Type B pancreatic cell (in vitro differentiated cells): ENCODE results near the gene KRT7. TPM values are rescaled to one million over a fixed set of nuclear protein-coding genes. Genes with fewer than 3 reads are reported as not detected.

ENCODE experiments used
- DNase-seq: peaks from one replicate; pipeline ENCODE4 v3.0.0; 2021; ENCODE audit warnings: mixed read lengths; ENCODE audit not compliant: unreplicated experiment; ENCODE audit errors: extremely low spot score
- H3K27ac Mint-ChIP-seq: 2 replicates; pipeline ENCODE4 v1.8.0; 2021; ENCODE audit warnings: mild to moderate bottlenecking, mixed read lengths
- H3K27me3 Mint-ChIP-seq: 2 replicates; pipeline ENCODE4 v1.8.0; 2021; ENCODE audit warnings: mixed read lengths
- H3K36me3 Mint-ChIP-seq: 2 replicates; pipeline ENCODE4 v1.8.0; 2021; ENCODE audit warnings: mixed read lengths
- H3K4me1 Mint-ChIP-seq: one replicate; pipeline ENCODE4 v1.8.0; 2021; ENCODE audit warnings: mixed read lengths; ENCODE audit not compliant: unreplicated experiment
- H3K4me3 Mint-ChIP-seq: 2 replicates; pipeline ENCODE4 v1.8.0; 2021; ENCODE audit warnings: mild to moderate bottlenecking, mixed read lengths
- H3K9me3 Mint-ChIP-seq: 2 replicates; pipeline ENCODE4 v1.8.0; 2021; ENCODE audit warnings: mixed read lengths
- CTCF ChIP-seq: fragments of 200-600 bp; sonication (generic); conservative IDR thresholded peaks from 2 replicates; pipeline ENCODE4 v1.5.0; 2021; ENCODE audit warnings: antibody characterized with exemption, mild to moderate bottlenecking
- total RNA-seq: library from RNA; stranded (reverse); gene quantifications from 2 replicates; pipeline ENCODE4 v1.2.1, GENCODE V29; 2021; ENCODE audit warnings: low replicate concordance

The KRT7 gene
- total RNA-seq, 1 donor from 2014 or later: 125 TPM

GRCh38 chr12:52296572-52297215 lies 63.7 kb downstream of the KRT7 start:
- H3K9me3 Mint-ChIP-seq: no peaks in the 10 kb centered on the region
- DNase-seq: no peak
- no peaks in the 10 kb centered on the region for H3K4me1 Mint-ChIP-seq
- no peak overlapping the region for H3K4me3 Mint-ChIP-seq
- TF ChIP-seq CTCF: no peak
- H3K27ac Mint-ChIP-seq: no peak overlapping the region
- no peaks in the 10 kb centered on the region for H3K36me3 Mint-ChIP-seq
- peaks cover 63% of the 10 kb centered on the region for H3K27me3 Mint-ChIP-seq

Other genes starting within 250 kb of the KRT7 start
- gene TAMALIN, start 226.3 kb upstream of the KRT7 start, total RNA-seq: 4.2 and 16.5 TPM in 2 replicates
- 11.4 and 81.9 TPM in 2 replicates for gene NR4A1, start 181.8 kb upstream of the KRT7 start, total RNA-seq
- gene ATG101, start 163.3 kb upstream of the KRT7 start, total RNA-seq: 35.7 and 48.7 TPM in 2 replicates
- not detected in 2 replicates for gene SMIM41, start 153.5 kb upstream of the KRT7 start, total RNA-seq
- gene KRT80, start 41.2 kb upstream of the KRT7 start, total RNA-seq: 23.1 and 65.1 TPM in 2 replicates
- 0.14 TPM in 1 of 2 replicates, not detected in the other for gene KRT86, start 41.4 kb downstream of the KRT7 start, total RNA-seq
- gene KRT81, start 58.3 kb downstream of the KRT7 start, total RNA-seq: 0.31 TPM in 2 replicates
- not detected in 2 replicates for gene KRT83, start 88.2 kb downstream of the KRT7 start, total RNA-seq
- not detected in 2 replicates for gene KRT85, start 134.2 kb downstream of the KRT7 start, total RNA-seq
- not detected in 2 replicates for gene KRT84, start 152.4 kb downstream of the KRT7 start, total RNA-seq
- not detected in 2 replicates for gene KRT82, start 173.1 kb downstream of the KRT7 start, total RNA-seq
- gene KRT75, start 201.1 kb downstream of the KRT7 start, total RNA-seq: not detected in 2 replicates
- gene KRT6B, start 218.9 kb downstream of the KRT7 start, total RNA-seq: 0.14 TPM in 1 of 2 replicates, not detected in the other
- 0.19 and 0.31 TPM in 2 replicates for gene KRT6C, start 240.6 kb downstream of the KRT7 start, total RNA-seq